Hematopoietic multipotent progenitor cell treated with erythropoietin and hydrocortisone succinate and interleukin-3 and kit ligand, for 15 days (in vitro differentiated cells): ENCODE data around the gene SENP1.

Source experiments
- DNase-seq: peaks from one replicate; pipeline ENCODE4 v3.0.0-alpha.2; 2015; ENCODE audit warnings: low spot score

Gene SENP1

GRCh38 chr12:47999816-48000215 is 106.1 kb downstream of the SENP1 start:
- no peak for DNase-seq

- no peak for DNase-seq
Measured at GRCh38 chr12:47997321-47997720, 108.6 kb downstream of the SENP1 start.

GRCh38 chr12:47995981-47996401 is 109.9 kb downstream of the SENP1 start:
- DNase-seq: no peak

GRCh38 chr12:47993491-47993890 is 112.4 kb downstream of the SENP1 start:
- DNase-seq: no peak
